ENCODE data around the gene KLHL25. TPM values are rescaled to one million over a fixed set of nuclear protein-coding genes. Genes with fewer than 3 reads are reported as not detected.

KLHL25 gene
- total and polyA plus RNA-seq, 2 of the 13 experiments (the other 11 are each of a cell fraction or from before 2014, with no cell fraction given): 3.7 to 8.2 TPM

DNA sequence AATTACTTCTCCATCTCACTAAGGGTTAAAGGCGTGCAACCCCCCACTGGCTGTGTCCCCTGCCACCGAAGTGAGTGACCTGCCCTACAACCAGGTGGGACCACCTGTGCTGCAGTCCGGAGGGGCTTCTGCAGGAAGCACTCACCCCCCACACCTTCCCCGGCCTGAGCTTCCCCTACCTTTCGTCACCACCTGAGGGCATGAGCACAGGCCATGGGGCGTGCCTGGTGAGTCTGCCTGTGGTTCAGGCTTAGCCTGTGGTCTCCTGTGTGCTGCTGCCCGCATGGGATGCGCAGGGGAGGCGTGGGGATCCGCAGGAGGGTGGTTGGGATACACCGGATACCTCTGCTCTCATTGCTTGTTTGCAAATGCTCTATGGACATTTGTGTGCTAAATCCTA lies 46.0 kb downstream of the KLHL25 start:
- H2AFZ ChIP-seq (ENCODE audit: low read length): no peak overlapping the region
- DNase-seq (ENCODE audit: low spot score): no peak
- ChIA-PET CTCF (ENCODE audit: low intra/inter-chr PET ratio, low total read pairs) (no interaction called here), POLR2A (no interaction called here)
- no peaks in the 10 kb centered on the region for H3K79me2 ChIP-seq (ENCODE audit: insufficient read depth, low read length)
- H3K9me3 ChIP-seq (ENCODE audit: low read length): no peaks in the 10 kb centered on the region
- H3K4me3 ChIP-seq (replicated peaks in 1 of 3; ENCODE audit: insufficient read depth in 1 of 3, low read depth in 2 of 3, low read length in 3 of 3): no peak overlapping the region
- ATAC-seq: peak; percentile 27; the same call in 1 of the 3 replicates
- intact Hi-C loops (cut with micrococcal nuclease; ENCODE audit: unreplicated experiment) (no loop called here), in situ Hi-C loops (cut with HindIII; ENCODE audit: extremely low pct_ligation_motif_present, low pct_unique_long_range_greater_than_20kb) (no loop called here)
- no peaks in the 10 kb centered on the region for H3K4me1 ChIP-seq (ENCODE audit: insufficient read depth, low read length)
- no peak overlapping the region for H3K27ac ChIP-seq (ENCODE audit: extremely low read length, insufficient read depth, low read length)
- H3K36me3 ChIP-seq (replicated peaks in 1 of 2; ENCODE audit: control insufficient read depth in 1 of 2, insufficient read depth in 2 of 2, low read length in 2 of 2): peaks cover 3 to 38% of the 10 kb centered on the region in 2 experiments
- WGBS (ENCODE audit: low lambda C conversion rate): 100% methylated on average over 10 of the region's 11 CpGs
- no peak for FAIRE-seq
- no peak overlapping the region for H3K9ac ChIP-seq (ENCODE audit: insufficient read depth, low read depth, low read length)
- H3K4me2 ChIP-seq (ENCODE audit: low read depth, low read length): no peak overlapping the region
- no peaks in the 10 kb centered on the region for H4K20me1 ChIP-seq (ENCODE audit: insufficient read depth, low read length)
- no TSS peak for BruUV-seq (replicated peaks)
- TF ChIP-seq, protein P1, sequence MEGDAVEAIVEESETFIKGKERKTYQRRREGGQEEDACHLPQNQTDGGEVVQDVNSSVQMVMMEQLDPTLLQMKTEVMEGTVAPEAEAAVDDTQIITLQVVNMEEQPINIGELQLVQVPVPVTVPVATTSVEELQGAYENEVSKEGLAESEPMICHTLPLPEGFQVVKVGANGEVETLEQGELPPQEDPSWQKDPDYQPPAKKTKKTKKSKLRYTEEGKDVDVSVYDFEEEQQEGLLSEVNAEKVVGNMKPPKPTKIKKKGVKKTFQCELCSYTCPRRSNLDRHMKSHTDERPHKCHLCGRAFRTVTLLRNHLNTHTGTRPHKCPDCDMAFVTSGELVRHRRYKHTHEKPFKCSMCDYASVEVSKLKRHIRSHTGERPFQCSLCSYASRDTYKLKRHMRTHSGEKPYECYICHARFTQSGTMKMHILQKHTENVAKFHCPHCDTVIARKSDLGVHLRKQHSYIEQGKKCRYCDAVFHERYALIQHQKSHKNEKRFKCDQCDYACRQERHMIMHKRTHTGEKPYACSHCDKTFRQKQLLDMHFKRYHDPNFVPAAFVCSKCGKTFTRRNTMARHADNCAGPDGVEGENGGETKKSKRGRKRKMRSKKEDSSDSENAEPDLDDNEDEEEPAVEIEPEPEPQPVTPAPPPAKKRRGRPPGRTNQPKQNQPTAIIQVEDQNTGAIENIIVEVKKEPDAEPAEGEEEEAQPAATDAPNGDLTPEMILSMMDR (CRISPR knock-in tag; IDR thresholded peaks at IDR 0.05): 0 out of 2 replicates have a peak, but pooled peaks have one; percentile 23
- TF ChIP-seq KMT2B (CRISPR knock-in tag; IDR thresholded peaks at IDR 0.05): no peak
- no peak for TF ChIP-seq RAD51 (IDR thresholded peaks at IDR 0.05; ENCODE audit: borderline replicate concordance)
- TF ChIP-seq AGO2 (optimal IDR thresholded peaks at IDR 0.05; ENCODE audit: low read depth, low read length): peak; percentile 34
- TF ChIP-seq PRMT3 (CRISPR knock-in tag; IDR thresholded peaks at IDR 0.05; ENCODE audit: borderline replicate concordance, low read depth): no peak
- no peak for TF ChIP-seq ZFAT (CRISPR knock-in tag; conservative IDR thresholded peaks at IDR 0.05)
- H3K27me3 ChIP-seq (ENCODE audit: control insufficient read depth in 1 of 2, insufficient read depth in 2 of 2, low read length in 2 of 2): no peaks in the 10 kb centered on the region

DNA sequence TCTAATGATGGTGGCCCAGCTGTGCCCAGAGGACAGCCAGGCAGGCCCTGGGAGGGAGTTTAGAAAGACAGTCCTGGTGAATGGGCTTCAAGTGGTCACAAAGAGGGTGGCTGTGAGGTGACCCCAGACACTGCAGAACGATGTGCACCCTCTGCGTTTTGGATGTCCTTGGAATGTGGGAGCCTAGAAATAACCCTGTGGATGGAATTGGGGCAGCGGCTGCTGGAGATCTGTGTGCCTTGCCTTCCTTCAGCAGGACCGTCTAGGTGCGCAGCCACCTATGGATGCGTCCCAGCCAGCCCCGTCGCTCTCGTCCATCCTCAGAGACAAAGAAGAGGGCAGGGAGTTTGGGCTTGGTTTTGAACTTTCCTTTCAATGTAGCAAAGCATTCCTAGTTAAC lies 46.5 kb downstream of the KLHL25 start:
- Histone ChIP-seq H3K36me3 (replicated peaks in 1 of 2; ENCODE audit: control insufficient read depth in 1 of 2, insufficient read depth in 2 of 2, low read length in 2 of 2) (peaks cover 6 to 44% of the 10 kb centered on the region in 2 experiments), H3K4me2 (ENCODE audit: low read depth, low read length) (no peak overlapping the region), H3K9me3 (ENCODE audit: low read length) (no peaks in the 10 kb centered on the region), H3K4me3 (replicated peaks in 1 of 3; ENCODE audit: insufficient read depth in 1 of 3, low read depth in 2 of 3, low read length in 3 of 3) (no peak overlapping the region), H3K9ac (ENCODE audit: insufficient read depth, low read depth, low read length) (no peak overlapping the region), H3K27ac (ENCODE audit: extremely low read length, insufficient read depth, low read length) (no peak overlapping the region), H4K20me1 (ENCODE audit: insufficient read depth, low read length) (no peaks in the 10 kb centered on the region), H3K27me3 (ENCODE audit: control insufficient read depth in 1 of 2, insufficient read depth in 2 of 2, low read length in 2 of 2) (no peaks in the 10 kb centered on the region), H3K4me1 (ENCODE audit: insufficient read depth, low read length) (no peaks in the 10 kb centered on the region), H3K79me2 (ENCODE audit: insufficient read depth, low read length) (no peaks in the 10 kb centered on the region), H2AFZ (ENCODE audit: low read length) (no peak overlapping the region)
- FAIRE-seq (no peak), ATAC-seq (no peak), DNase-seq (ENCODE audit: low spot score) (no peak)
- intact Hi-C loops (cut with micrococcal nuclease; ENCODE audit: unreplicated experiment) (no loop called here), in situ Hi-C loops (cut with HindIII; ENCODE audit: extremely low pct_ligation_motif_present, low pct_unique_long_range_greater_than_20kb) (no loop called here)
- ChIA-PET CTCF (ENCODE audit: low intra/inter-chr PET ratio, low total read pairs) (no interaction called here), POLR2A (no interaction called here)
- WGBS (ENCODE audit: low lambda C conversion rate): 98% methylated on average over 6 of the region's 9 CpGs
- BruUV-seq (replicated peaks): no TSS peak
- no peak for TF ChIP-seq ZNF251 (CRISPR knock-in tag; IDR thresholded peaks at IDR 0.05)
- TF ChIP-seq, protein P2, sequence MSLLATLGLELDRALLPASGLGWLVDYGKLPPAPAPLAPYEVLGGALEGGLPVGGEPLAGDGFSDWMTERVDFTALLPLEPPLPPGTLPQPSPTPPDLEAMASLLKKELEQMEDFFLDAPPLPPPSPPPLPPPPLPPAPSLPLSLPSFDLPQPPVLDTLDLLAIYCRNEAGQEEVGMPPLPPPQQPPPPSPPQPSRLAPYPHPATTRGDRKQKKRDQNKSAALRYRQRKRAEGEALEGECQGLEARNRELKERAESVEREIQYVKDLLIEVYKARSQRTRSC (CRISPR knock-in tag; IDR thresholded peaks at IDR 0.05; ENCODE audit: low read depth): no peak
- TF ChIP-seq RCOR2 (CRISPR knock-in tag; IDR thresholded peaks at IDR 0.05): no peak
- TF ChIP-seq HNF1A (IDR thresholded peaks at IDR 0.05; ENCODE audit: low read depth): no peak
- TF ChIP-seq HNF1A (CRISPR knock-in tag; IDR thresholded peaks at IDR 0.05; ENCODE audit: borderline replicate concordance): no peak
- no peak for TF ChIP-seq IRF1 (CRISPR knock-in tag; IDR thresholded peaks at IDR 0.05; ENCODE audit: low read depth)

All from HepG2 (cell line).